Calu3 (cell line): ENCODE data around the gene ELOVL6. TPM values are rescaled to one million over a fixed set of nuclear protein-coding genes. Genes with fewer than 3 reads are reported as not detected.

Source experiments
- BruUV-seq: library from RNA; stranded (reverse); fragments of 400-500 nt; replicated peaks from 2 replicates; lab custom pipeline; 2021; lab: Mats Ljungman, UMichigan
- CTCF ChIA-PET: fragments of 300-600 bp; sonication (Branson Sonifier 250); formaldehyde crosslinking; loops from one replicate; lab custom pipeline; 2022; ENCODE audit warnings: antibody characterized with exemption; lab: Charles Lee
- DNase-seq: peaks from one replicate; pipeline ENCODE4 v3.0.0; 2022
- H3K27ac Mint-ChIP-seq: one replicate; pipeline ENCODE4 v1.8.0; 2022; ENCODE audit warnings: mixed read lengths; ENCODE audit not compliant: unreplicated experiment
- H3K27me3 Mint-ChIP-seq: one replicate; pipeline ENCODE4 v1.8.0; 2022; ENCODE audit warnings: mixed read lengths; ENCODE audit not compliant: unreplicated experiment
- H3K36me3 Mint-ChIP-seq: one replicate; pipeline ENCODE4 v1.8.0; 2022; ENCODE audit warnings: mild to moderate bottlenecking, moderate library complexity, mixed read lengths; ENCODE audit not compliant: insufficient read depth, unreplicated experiment
- H3K4me1 Mint-ChIP-seq: one replicate; pipeline ENCODE4 v1.8.0; 2022; ENCODE audit warnings: mild to moderate bottlenecking, low read depth, mixed read lengths; ENCODE audit not compliant: unreplicated experiment
- H3K4me3 Mint-ChIP-seq: one replicate; pipeline ENCODE4 v1.8.0; 2022; ENCODE audit warnings: mild to moderate bottlenecking, low read depth, moderate library complexity, mixed read lengths; ENCODE audit not compliant: unreplicated experiment
- H3K9me3 Mint-ChIP-seq: one replicate; pipeline ENCODE4 v1.8.0; 2022; ENCODE audit warnings: low read depth, mixed read lengths; ENCODE audit not compliant: unreplicated experiment
- intact Hi-C: fragments of 100-400 bp; cut with micrococcal nuclease; formaldehyde crosslinking; loops from one replicate; pipeline ENCODE4 v1.10.0; 2022; ENCODE audit not compliant: unreplicated experiment
- total RNA-seq: library from RNA; stranded (reverse); gene quantifications from 2 replicates; pipeline ENCODE4 v1.2.3, GENCODE V29; 2022
- TF ChIP-seq, protein P1 (sequence below): fragments of 200-600 bp; IDR thresholded peaks from one replicate; pipeline ENCODE4 v1.8.0; 2022; ENCODE audit warnings: antibody characterized with exemption; ENCODE audit not compliant: unreplicated experiment

ELOVL6 gene
- total RNA-seq, 1 experiment from 2014 or later, result 26.1 TPM

GRCh38 chr4:110156442-110156841, 42.0 kb downstream of the ELOVL6 start:
- CTCF ChIA-PET, result no interaction called here

GRCh38 chr4:110155654-110156053, 42.8 kb downstream of the ELOVL6 start:
- CTCF ChIA-PET, result no interaction called here
- Mint-ChIP-seq H3K4me3 (no peak overlapping the region), H3K9me3 (no peaks in the 10 kb centered on the region), H3K36me3 (no peaks in the 10 kb centered on the region), H3K4me1 (peaks cover 10% of the 10 kb centered on the region), H3K27ac (no peak overlapping the region), H3K27me3 (no peaks in the 10 kb centered on the region)
- intact Hi-C loops, result no loop called here
- DNase-seq, result no peak
- BruUV-seq, result no TSS peak
- TF ChIP-seq, protein P1, sequence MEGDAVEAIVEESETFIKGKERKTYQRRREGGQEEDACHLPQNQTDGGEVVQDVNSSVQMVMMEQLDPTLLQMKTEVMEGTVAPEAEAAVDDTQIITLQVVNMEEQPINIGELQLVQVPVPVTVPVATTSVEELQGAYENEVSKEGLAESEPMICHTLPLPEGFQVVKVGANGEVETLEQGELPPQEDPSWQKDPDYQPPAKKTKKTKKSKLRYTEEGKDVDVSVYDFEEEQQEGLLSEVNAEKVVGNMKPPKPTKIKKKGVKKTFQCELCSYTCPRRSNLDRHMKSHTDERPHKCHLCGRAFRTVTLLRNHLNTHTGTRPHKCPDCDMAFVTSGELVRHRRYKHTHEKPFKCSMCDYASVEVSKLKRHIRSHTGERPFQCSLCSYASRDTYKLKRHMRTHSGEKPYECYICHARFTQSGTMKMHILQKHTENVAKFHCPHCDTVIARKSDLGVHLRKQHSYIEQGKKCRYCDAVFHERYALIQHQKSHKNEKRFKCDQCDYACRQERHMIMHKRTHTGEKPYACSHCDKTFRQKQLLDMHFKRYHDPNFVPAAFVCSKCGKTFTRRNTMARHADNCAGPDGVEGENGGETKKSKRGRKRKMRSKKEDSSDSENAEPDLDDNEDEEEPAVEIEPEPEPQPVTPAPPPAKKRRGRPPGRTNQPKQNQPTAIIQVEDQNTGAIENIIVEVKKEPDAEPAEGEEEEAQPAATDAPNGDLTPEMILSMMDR, result no peak

More at GRCh38 chr4:110156442-110156841, 42.0 kb downstream of the ELOVL6 start:
- H3K4me1 Mint-ChIP-seq, result peaks cover 10% of the 10 kb centered on the region
- no TSS peak for BruUV-seq
- no peaks in the 10 kb centered on the region for H3K36me3 Mint-ChIP-seq
- TF ChIP-seq, protein P1, result no peak
- H3K4me3 Mint-ChIP-seq, result no peak overlapping the region
- no peak for DNase-seq
- H3K27ac Mint-ChIP-seq, result no peak overlapping the region
- intact Hi-C loops, result no loop called here
- H3K27me3 Mint-ChIP-seq, result no peaks in the 10 kb centered on the region
- no peaks in the 10 kb centered on the region for H3K9me3 Mint-ChIP-seq

DNA sequence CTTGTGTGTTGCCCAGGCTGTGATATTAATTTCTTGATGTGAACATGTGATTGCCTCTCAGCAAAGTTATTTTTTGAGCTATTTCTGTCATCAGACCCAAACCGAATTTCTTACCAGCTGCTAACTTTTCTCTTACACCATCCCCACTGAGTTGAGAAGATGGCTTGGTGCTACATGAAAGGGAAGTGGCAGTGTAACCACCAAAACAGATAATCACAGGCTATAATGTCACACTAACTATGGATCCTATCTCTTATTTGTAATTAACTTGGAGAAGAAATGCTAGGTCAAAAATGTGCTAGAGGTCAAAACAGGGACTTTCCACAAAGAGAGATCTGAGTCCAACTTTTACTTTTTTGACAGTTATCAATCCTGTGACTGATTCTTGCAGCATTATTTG, 43.8 kb downstream of the ELOVL6 start:
- Mint-ChIP-seq H3K4me1 (no peaks in the 10 kb centered on the region), H3K4me3 (no peak overlapping the region), H3K36me3 (no peaks in the 10 kb centered on the region), H3K27me3 (no peaks in the 10 kb centered on the region), H3K27ac (no peak overlapping the region), H3K9me3 (no peaks in the 10 kb centered on the region)
- TF ChIP-seq, protein P1, result no peak
- intact Hi-C loops, result no loop called here
- no TSS peak for BruUV-seq
- CTCF ChIA-PET, result interaction anchor here (1.2 kb wide), 1 partner anchor 10 kb away, joined by 3 read pairs; no protein-coding TSS in a partner anchor
- DNase-seq, result no peak

- TF ChIP-seq, protein P1, result no peak
- Mint-ChIP-seq H3K27ac (no peak overlapping the region), H3K9me3 (no peaks in the 10 kb centered on the region), H3K4me3 (no peak overlapping the region), H3K27me3 (no peaks in the 10 kb centered on the region), H3K4me1 (no peaks in the 10 kb centered on the region), H3K36me3 (no peaks in the 10 kb centered on the region)
- DNase-seq, result no peak
- BruUV-seq, result no TSS peak
- CTCF ChIA-PET, result no interaction called here
- intact Hi-C loops, result no loop called here
Observed at GRCh38 chr4:110152386-110152785, 46.0 kb downstream of the ELOVL6 start.
